Neural cell (in vitro differentiated cells): ENCODE measurements around the gene USP34.

Experiments
- CTCF ChIP-seq: fragments of 450-650 bp; IDR thresholded peaks from 2 replicates; pipeline ENCODE4 v1.5.1; 2014; ENCODE audit warnings: antibody characterized with exemption, mild to moderate bottlenecking, moderate library complexity; ENCODE audit not compliant: poor library complexity, severe bottlenecking
- EP300 ChIP-seq: fragments of 450-650 bp; conservative IDR thresholded peaks from 2 replicates; pipeline ENCODE4 v1.6.1; 2014; ENCODE audit warnings: antibody characterized with exemption, mild to moderate bottlenecking, moderate library complexity; ENCODE audit not compliant: poor library complexity, severe bottlenecking
- EZH2 ChIP-seq: fragments of 200-600, 300-800 bp; shearing (Covaris generic), sonication (generic); IDR thresholded peaks from 2 replicates; pipeline ENCODE4 v1.6.1; 2014; ENCODE audit warnings: antibody characterized with exemption, low read length, borderline replicate concordance, mild to moderate bottlenecking; ENCODE audit not compliant: insufficient read depth, poor library complexity, severe bottlenecking
- MXI1 ChIP-seq: fragments of 450-650 bp; conservative IDR thresholded peaks from 2 replicates; pipeline ENCODE4 v1.6.1; 2014; ENCODE audit warnings: antibody characterized with exemption, mild to moderate bottlenecking; ENCODE audit not compliant: poor library complexity, severe bottlenecking
- POLR2AphosphoS5 ChIP-seq: IDR thresholded peaks from 2 replicates; pipeline ENCODE4 v1.6.1; 2012
- TAF1 ChIP-seq: IDR thresholded peaks from 2 replicates; pipeline ENCODE4 v1.6.1; 2012; ENCODE audit warnings: low read depth

DNA sequence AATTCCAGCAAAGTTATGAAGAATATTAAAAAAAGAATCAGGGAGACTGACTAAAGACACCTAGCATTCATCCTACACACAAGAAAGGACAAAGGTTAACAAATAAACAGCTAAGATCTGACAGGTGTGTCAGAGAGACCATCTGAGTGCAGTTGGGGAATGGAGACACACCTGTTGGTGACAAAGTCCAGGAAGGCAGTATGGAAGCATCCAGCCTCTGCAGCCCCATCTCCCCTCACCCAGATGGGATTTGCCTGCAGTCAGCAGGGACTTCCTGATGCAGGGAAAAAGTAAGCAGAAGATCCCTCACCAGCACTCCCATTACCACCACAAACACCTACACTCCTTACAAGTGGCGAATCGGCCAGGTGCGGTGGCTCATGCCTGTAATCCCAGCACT is 37.9 kb downstream of the USP34 start:
- TF ChIP-seq EZH2 (no peak), EP300 (no peak), POLR2AphosphoS5 (no peak), MXI1 (no peak), CTCF (no peak), TAF1 (no peak)
